NB4 (cell line): Measurements from ENCODE around the gene RAD51B.
A peak's percentile ranks its signal among the peaks of the same experiment; 100 is the strongest.

ENCODE experiments used
- MYC ChIP-seq: IDR thresholded peaks from 2 replicates; pipeline ENCODE4 v1.6.1; 2011; ENCODE audit warnings: low read depth, low read length
- TF ChIP-seq, protein P1 (sequence below): IDR thresholded peaks from one replicate; pipeline ENCODE4 v1.5.1; 2012; ENCODE audit warnings: low read depth, low read length

GRCh38 chr14:68734231-68734732, 914.7 kb downstream of the RAD51B start:
- TF ChIP-seq, protein P1, sequence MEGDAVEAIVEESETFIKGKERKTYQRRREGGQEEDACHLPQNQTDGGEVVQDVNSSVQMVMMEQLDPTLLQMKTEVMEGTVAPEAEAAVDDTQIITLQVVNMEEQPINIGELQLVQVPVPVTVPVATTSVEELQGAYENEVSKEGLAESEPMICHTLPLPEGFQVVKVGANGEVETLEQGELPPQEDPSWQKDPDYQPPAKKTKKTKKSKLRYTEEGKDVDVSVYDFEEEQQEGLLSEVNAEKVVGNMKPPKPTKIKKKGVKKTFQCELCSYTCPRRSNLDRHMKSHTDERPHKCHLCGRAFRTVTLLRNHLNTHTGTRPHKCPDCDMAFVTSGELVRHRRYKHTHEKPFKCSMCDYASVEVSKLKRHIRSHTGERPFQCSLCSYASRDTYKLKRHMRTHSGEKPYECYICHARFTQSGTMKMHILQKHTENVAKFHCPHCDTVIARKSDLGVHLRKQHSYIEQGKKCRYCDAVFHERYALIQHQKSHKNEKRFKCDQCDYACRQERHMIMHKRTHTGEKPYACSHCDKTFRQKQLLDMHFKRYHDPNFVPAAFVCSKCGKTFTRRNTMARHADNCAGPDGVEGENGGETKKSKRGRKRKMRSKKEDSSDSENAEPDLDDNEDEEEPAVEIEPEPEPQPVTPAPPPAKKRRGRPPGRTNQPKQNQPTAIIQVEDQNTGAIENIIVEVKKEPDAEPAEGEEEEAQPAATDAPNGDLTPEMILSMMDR = no peak
- TF ChIP-seq MYC = peak; percentile 72
